Smooth muscle cell (in vitro differentiated cells): Measurements from ENCODE around the gene ZSCAN12. TPM values are rescaled to one million over a fixed set of nuclear protein-coding genes. Genes with fewer than 3 reads are reported as not detected.
"Not testable (repeated sequence)": the region's sequence is repeated elsewhere in the genome, so short reads cannot be mapped to it uniquely, and the experiment has no call there.

Source experiments
- DNase-seq: peaks from one replicate; lab custom pipeline; 2025; ENCODE audit not compliant: unreplicated experiment; lab: John Stamatoyannopoulos, UW
- H2AFZ ChIP-seq: fragments of 200-600 bp; sonication (generic); 2 replicates; pipeline ENCODE4 v1.6.0; 2016; ENCODE audit warnings: antibody characterized with exemption, low read depth, mild to moderate bottlenecking
- H3F3A ChIP-seq: fragments of 200-600 bp; sonication (generic); 2 replicates; pipeline ENCODE4 v1.6.0; 2017; ENCODE audit warnings: antibody characterized with exemption, low read depth
- H3K27ac ChIP-seq: fragments of 200-600 bp; sonication (generic); 2 replicates; pipeline ENCODE4 v1.5.1; 2016; ENCODE audit warnings: low read depth, mild to moderate bottlenecking
- H3K27me3 ChIP-seq: fragments of 200-600 bp; sonication (generic); 2 replicates; pipeline ENCODE4 v1.6.1; 2016; ENCODE audit warnings: low read depth, mild to moderate bottlenecking
- H3K36me3 ChIP-seq: fragments of 200-600 bp; sonication (generic); 2 replicates; pipeline ENCODE4 v1.5.1; 2016; ENCODE audit warnings: low read depth
- H3K4me1 ChIP-seq: fragments of 200-600 bp; sonication (generic); 2 replicates; pipeline ENCODE4 v1.5.1; 2016; ENCODE audit warnings: low read depth
- H3K4me2 ChIP-seq: fragments of 200-600 bp; sonication (generic); 2 replicates; pipeline ENCODE4 v1.6.0; 2016; ENCODE audit warnings: mild to moderate bottlenecking
- H3K4me3 ChIP-seq: fragments of 200-600 bp; sonication (generic); 2 replicates; pipeline ENCODE4 v1.5.1; 2016; ENCODE audit warnings: mild to moderate bottlenecking
- H3K79me2 ChIP-seq: fragments of 200-600 bp; sonication (generic); 2 replicates; pipeline ENCODE4 v1.6.0; 2016; ENCODE audit warnings: low read depth, mild to moderate bottlenecking
- H3K9ac ChIP-seq: fragments of 200-600 bp; sonication (generic); 2 replicates; pipeline ENCODE4 v1.6.0; 2016; ENCODE audit warnings: low read depth
- H3K9me3 ChIP-seq: fragments of 200-600 bp; sonication (generic); replicated peaks from 2 replicates; pipeline ENCODE4 v1.5.1; 2016; ENCODE audit warnings: low read depth
- H4K20me1 ChIP-seq: fragments of 200-600 bp; sonication (generic); 2 replicates; pipeline ENCODE4 v1.6.0; 2016; ENCODE audit warnings: low read depth
- WGBS: methylation state at CpG from one replicate; pipeline ENCODE4 v1.1.7; 2016; ENCODE audit warnings: low lambda C conversion rate; 5-methylcytosine and 5-hydroxymethylcytosine counted together
- polyA plus RNA-seq: library from polyadenylated mRNA; unstranded; fragments of >200 nt; fragmentation: Nextera tagmentation; extraction: Ambion mirVana; gene quantifications from 2 replicates; pipeline ENCODE4 v1.2.1, GENCODE V29; 2016
- total RNA-seq: library from RNA; depleted of rRNA; stranded (reverse); fragments of >200 nt; gene quantifications from 2 replicates; pipeline ENCODE4 v1.2.3, GENCODE V29; 2014
- TF ChIP-seq, protein P1 (sequence below): fragments of 200-600 bp; sonication (generic); IDR thresholded peaks from 2 replicates; pipeline ENCODE4 v1.5.1; 2017; ENCODE audit warnings: borderline replicate concordance, mild to moderate bottlenecking, antibody characterized with exemption; ENCODE audit not compliant: insufficient read depth, poor library complexity, severe bottlenecking

The ZSCAN12 gene
- total and polyA plus RNA-seq, 2 experiments from 2014 or later = 1.3 to 6.8 TPM

DNA sequence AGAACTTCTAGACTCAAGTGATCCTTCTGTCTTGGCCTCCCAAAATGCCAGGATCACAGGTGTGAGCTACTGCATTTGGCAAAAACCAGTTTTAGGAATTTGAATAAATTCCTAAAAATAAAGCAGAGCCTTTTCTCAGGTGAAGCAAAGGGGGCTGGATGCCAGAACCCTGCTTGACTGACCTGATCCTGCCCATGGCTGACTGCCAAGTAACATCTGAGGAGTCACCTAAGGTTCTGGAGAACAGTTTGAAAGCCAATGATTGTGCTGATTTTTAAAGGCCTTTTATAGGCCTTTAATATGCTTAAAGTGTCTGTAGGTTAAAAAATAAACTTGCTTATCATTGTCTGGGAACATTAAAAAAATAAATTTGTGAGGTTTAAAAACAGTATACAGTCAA is 14.1 kb upstream of the ZSCAN12 start:
- H3K79me2 ChIP-seq = no peaks in the 10 kb centered on the region
- H3F3A ChIP-seq = no peaks in the 10 kb centered on the region
- no peak overlapping the region for H2AFZ ChIP-seq
- no peaks in the 10 kb centered on the region for H3K9me3 ChIP-seq
- no peak overlapping the region for H3K27ac ChIP-seq
- no peak for DNase-seq
- TF ChIP-seq, protein P1, sequence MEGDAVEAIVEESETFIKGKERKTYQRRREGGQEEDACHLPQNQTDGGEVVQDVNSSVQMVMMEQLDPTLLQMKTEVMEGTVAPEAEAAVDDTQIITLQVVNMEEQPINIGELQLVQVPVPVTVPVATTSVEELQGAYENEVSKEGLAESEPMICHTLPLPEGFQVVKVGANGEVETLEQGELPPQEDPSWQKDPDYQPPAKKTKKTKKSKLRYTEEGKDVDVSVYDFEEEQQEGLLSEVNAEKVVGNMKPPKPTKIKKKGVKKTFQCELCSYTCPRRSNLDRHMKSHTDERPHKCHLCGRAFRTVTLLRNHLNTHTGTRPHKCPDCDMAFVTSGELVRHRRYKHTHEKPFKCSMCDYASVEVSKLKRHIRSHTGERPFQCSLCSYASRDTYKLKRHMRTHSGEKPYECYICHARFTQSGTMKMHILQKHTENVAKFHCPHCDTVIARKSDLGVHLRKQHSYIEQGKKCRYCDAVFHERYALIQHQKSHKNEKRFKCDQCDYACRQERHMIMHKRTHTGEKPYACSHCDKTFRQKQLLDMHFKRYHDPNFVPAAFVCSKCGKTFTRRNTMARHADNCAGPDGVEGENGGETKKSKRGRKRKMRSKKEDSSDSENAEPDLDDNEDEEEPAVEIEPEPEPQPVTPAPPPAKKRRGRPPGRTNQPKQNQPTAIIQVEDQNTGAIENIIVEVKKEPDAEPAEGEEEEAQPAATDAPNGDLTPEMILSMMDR = no peak
- no peaks in the 10 kb centered on the region for H3K27me3 ChIP-seq
- H3K4me2 ChIP-seq = no peak overlapping the region
- H3K9ac ChIP-seq = no peak overlapping the region
- no peaks in the 10 kb centered on the region for H4K20me1 ChIP-seq
- no peak overlapping the region for H3K4me3 ChIP-seq
- H3K4me1 ChIP-seq = no peaks in the 10 kb centered on the region
- no peaks in the 10 kb centered on the region for H3K36me3 ChIP-seq

DNA sequence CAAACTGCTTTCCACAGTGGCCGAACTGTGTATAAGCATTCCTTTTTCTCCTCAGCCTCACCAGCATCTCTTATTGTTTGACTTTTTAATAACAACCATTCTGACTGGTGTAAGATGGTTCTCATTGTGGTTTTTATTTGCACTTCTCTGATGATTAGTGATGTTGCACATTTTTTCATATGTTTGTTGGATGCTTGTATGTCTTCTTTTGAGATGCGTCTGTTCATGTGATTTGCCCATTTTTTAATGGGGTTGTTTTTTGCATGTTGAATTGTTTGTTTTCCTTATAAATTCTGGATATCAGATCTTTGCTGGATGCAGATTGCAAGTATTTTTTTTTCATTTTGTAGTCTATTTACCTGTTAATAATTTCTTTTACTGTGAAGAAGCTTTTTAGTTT is 11.2 kb upstream of the ZSCAN12 start:
- Histone ChIP-seq H3K9ac (no peak overlapping the region), H3K4me1 (no peaks in the 10 kb centered on the region), H3K27me3 (no peaks in the 10 kb centered on the region), H2AFZ (no peak overlapping the region), H3K36me3 (no peaks in the 10 kb centered on the region), H3K27ac (no peak overlapping the region), H3K79me2 (no peaks in the 10 kb centered on the region), H4K20me1 (no peaks in the 10 kb centered on the region), H3K4me3 (no peak overlapping the region), H3K4me2 (no peak overlapping the region), H3F3A (no peaks in the 10 kb centered on the region), H3K9me3 (no peaks in the 10 kb centered on the region)
- TF ChIP-seq, protein P1 = no peak
- no peak for DNase-seq
- 96% methylated on average over 2 of the region's 2 CpGs for WGBS

DNA sequence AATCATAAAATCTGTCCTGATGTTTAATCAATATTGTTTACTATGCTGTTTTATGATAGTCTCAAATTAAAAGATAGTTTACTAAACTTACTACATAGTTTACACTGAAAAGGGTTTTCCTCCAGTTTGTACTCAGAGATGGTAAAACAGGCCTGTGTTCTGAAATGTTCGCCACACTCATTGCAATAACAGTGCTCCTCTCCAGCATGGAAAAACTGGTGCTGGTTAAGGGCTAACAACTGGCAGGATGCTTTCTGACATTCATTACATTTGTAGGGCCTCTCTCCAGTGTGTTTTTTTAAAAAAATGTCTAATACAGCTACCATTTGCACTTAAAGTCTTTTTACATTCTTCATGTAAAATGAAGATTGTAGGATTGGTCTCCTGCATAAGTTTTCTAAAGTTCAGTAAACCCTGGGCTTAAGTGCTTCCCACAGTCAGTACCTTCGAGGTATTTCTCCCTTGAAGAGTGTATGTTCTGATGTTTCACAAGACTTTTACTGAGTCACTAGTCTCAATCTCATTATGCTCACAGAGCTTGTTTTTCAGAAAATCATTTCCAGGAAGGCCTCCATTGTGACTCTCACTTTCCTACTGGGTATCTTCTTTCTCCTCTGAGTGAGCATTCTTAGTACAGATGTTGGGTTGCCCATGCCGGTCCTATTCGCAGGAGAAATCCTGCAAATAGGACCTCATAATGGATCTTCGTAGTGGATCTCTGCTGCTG is 8.7 kb upstream of the ZSCAN12 start:
- Histone ChIP-seq H3K27me3 (no peaks in the 10 kb centered on the region), H4K20me1 (no peaks in the 10 kb centered on the region), H3K27ac (no peak overlapping the region), H3K4me3 (no peak overlapping the region), H3K36me3 (no peaks in the 10 kb centered on the region), H3K9me3 (no peaks in the 10 kb centered on the region), H3K79me2 (no peaks in the 10 kb centered on the region), H2AFZ (no peak overlapping the region), H3K4me2 (no peak overlapping the region), H3K9ac (no peak overlapping the region), H3K4me1 (no peaks in the 10 kb centered on the region), H3F3A (no peaks in the 10 kb centered on the region)
- no peak for DNase-seq
- WGBS = 86% methylated on average over 5 of the region's 5 CpGs
- TF ChIP-seq, protein P1 = no peak

DNA sequence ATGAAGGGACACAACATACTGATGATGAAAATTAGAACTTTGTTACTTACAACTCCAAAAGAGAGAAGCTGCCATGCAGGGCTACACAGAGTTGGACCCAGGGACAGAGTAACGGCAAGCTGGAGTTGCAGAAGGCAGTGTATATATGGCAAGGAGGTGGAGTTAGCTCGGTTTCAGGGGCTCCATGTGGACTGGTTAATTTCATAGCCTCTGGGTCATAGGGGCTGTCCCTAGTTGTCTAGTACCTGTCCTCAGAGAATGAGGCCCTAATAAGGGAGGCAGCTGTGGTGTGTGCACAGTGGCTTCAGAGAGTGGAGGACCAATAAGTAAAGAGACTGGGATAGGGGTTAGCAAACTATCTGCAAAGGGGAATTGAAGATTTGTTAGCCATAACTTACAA is 7.9 kb upstream of the ZSCAN12 start:
- H3K4me3 ChIP-seq = no peak overlapping the region
- TF ChIP-seq, protein P1 = no peak
- no peaks in the 10 kb centered on the region for H3K4me1 ChIP-seq
- 85% methylated on average over 2 of the region's 2 CpGs for WGBS
- H2AFZ ChIP-seq = no peak overlapping the region
- no peak overlapping the region for H3K27ac ChIP-seq
- H3K9ac ChIP-seq = no peak overlapping the region
- no peaks in the 10 kb centered on the region for H3K9me3 ChIP-seq
- H3K79me2 ChIP-seq = no peaks in the 10 kb centered on the region
- no peak for DNase-seq
- H3K36me3 ChIP-seq = no peaks in the 10 kb centered on the region
- no peak overlapping the region for H3K4me2 ChIP-seq
- no peaks in the 10 kb centered on the region for H3F3A ChIP-seq
- H3K27me3 ChIP-seq = peaks cover 4% of the 10 kb centered on the region
- no peaks in the 10 kb centered on the region for H4K20me1 ChIP-seq

DNA sequence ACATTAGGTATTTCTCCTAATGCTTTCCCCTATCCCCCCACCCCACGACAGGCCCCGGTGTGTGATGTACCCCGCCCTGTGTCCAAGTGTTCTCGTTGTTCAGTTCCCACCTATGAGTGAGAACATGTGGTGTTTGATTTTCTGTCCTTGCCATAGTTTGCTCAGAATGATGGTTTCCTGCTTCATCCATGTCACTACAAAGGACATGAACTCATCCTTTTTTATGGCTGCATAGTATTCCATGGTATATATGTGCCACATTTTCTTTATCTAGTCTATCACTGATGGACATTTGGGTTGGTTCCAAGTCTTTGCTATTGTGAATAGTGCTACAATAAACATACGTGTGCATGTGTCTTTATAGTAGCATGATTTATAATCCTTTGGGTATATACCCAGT is 4.4 kb upstream of the ZSCAN12 start:
- not testable (repeated sequence) for H3K27me3 ChIP-seq, H2AFZ ChIP-seq, H4K20me1 ChIP-seq, H3K79me2 ChIP-seq, H3F3A ChIP-seq, H3K9me3 ChIP-seq, H3K36me3 ChIP-seq, DNase-seq, H3K27ac ChIP-seq, H3K9ac ChIP-seq, H3K4me1 ChIP-seq, H3K4me2 ChIP-seq, H3K4me3 ChIP-seq
- WGBS = 84% methylated on average over 5 of the region's 5 CpGs
